ENCODE data around the gene PTGFRN. TPM values are rescaled to one million over a fixed set of nuclear protein-coding genes. Genes with fewer than 3 reads are reported as not detected.

The PTGFRN gene
- total and polyA plus RNA-seq, 2 experiments from 2014 or later: 17.4 to 32.7 TPM

DNA sequence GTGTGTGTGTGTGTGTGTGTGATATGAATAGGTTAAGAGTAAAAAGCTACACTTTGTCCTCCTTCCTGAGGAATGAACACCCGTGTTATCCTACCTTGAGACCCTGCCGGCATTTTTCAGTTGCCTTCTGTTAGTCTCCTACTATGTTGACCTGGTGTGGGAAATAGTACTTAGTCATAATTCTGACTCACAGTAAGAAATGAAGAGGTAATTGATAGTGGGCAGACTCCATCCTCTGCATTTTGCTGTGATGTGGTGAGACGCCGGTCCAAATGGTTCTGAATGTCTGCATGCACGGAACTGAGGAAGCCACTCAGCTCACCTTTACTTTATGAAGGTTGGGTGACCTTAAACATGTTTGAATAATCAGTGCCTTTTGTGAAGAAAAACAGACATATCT lies 104.5 kb downstream of the PTGFRN start (continued):
- TF ChIP-seq, protein P1, sequence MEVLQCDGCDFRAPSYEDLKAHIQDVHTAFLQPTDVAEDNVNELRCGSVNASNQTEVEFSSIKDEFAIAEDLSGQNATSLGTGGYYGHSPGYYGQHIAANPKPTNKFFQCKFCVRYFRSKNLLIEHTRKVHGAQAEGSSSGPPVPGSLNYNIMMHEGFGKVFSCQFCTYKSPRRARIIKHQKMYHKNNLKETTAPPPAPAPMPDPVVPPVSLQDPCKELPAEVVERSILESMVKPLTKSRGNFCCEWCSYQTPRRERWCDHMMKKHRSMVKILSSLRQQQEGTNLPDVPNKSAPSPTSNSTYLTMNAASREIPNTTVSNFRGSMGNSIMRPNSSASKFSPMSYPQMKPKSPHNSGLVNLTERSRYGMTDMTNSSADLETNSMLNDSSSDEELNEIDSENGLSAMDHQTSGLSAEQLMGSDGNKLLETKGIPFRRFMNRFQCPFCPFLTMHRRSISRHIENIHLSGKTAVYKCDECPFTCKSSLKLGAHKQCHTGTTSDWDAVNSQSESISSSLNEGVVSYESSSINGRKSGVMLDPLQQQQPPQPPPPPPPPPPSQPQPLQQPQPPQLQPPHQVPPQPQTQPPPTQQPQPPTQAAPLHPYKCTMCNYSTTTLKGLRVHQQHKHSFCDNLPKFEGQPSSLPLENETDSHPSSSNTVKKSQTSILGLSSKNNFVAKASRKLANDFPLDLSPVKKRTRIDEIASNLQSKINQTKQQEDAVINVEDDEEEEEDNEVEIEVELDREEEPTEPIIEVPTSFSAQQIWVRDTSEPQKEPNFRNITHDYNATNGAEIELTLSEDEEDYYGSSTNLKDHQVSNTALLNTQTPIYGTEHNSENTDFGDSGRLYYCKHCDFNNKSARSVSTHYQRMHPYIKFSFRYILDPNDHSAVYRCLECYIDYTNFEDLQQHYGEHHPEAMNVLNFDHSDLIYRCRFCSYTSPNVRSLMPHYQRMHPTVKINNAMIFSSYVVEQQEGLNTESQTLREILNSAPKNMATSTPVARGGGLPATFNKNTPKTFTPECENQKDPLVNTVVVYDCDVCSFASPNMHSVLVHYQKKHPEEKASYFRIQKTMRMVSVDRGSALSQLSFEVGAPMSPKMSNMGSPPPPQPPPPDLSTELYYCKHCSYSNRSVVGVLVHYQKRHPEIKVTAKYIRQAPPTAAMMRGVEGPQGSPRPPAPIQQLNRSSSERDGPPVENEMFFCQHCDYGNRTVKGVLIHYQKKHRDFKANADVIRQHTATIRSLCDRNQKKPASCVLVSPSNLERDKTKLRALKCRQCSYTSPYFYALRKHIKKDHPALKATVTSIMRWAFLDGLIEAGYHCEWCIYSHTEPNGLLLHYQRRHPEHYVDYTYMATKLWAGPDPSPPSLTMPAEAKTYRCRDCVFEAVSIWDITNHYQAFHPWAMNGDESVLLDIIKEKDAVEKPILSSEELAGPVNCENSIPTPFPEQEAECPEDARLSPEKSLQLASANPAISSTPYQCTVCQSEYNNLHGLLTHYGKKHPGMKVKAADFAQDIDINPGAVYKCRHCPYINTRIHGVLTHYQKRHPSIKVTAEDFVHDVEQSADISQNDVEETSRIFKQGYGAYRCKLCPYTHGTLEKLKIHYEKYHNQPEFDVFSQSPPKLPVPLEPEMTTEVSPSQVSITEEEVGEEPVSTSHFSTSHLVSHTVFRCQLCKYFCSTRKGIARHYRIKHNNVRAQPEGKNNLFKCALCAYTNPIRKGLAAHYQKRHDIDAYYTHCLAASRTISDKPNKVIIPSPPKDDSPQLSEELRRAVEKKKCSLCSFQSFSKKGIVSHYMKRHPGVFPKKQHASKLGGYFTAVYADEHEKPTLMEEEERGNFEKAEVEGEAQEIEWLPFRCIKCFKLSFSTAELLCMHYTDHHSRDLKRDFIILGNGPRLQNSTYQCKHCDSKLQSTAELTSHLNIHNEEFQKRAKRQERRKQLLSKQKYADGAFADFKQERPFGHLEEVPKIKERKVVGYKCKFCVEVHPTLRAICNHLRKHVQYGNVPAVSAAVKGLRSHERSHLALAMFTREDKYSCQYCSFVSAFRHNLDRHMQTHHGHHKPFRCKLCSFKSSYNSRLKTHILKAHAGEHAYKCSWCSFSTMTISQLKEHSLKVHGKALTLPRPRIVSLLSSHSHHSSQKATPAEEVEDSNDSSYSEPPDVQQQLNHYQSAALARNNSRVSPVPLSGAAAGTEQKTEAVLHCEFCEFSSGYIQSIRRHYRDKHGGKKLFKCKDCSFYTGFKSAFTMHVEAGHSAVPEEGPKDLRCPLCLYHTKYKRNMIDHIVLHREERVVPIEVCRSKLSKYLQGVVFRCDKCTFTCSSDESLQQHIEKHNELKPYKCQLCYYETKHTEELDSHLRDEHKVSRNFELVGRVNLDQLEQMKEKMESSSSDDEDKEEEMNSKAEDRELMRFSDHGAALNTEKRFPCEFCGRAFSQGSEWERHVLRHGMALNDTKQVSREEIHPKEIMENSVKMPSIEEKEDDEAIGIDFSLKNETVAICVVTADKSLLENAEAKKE (CRISPR knock-in tag; IDR thresholded peaks at IDR 0.05): no peak
- no peak for TF ChIP-seq NANOG (IDR thresholded peaks at IDR 0.05; ENCODE audit: borderline replicate concordance)
- no peak for TF ChIP-seq EZH2phosphoT487 (IDR thresholded peaks at IDR 0.05; ENCODE audit: unreplicated experiment)
- TF ChIP-seq ETS1 (IDR thresholded peaks at IDR 0.05): no peak
- TF ChIP-seq ZNF114 (CRISPR knock-in tag; IDR thresholded peaks at IDR 0.05): no peak

GRCh38 chr1:117015724-117016123 lies 106.0 kb downstream of the PTGFRN start:
- no peak overlapping the region for H2AFZ ChIP-seq
- no peak overlapping the region for H3K27ac ChIP-seq (ENCODE audit: low read depth)
- ATAC-seq (no peak), DNase-seq (ENCODE audit: low spot score) (no peak)
- Mint-ChIP-seq H3K36me3 (ENCODE audit: low read depth) (no peaks in the 10 kb centered on the region), H3K27me3 (ENCODE audit: insufficient read depth, low read depth, poor library complexity) (peaks cover 2% of the 10 kb centered on the region), H3K4me3 (no peak overlapping the region), H3K4me1 (peaks cover 14% of the 10 kb centered on the region), H3K27ac (peak overlapping the region; percentile 62), H3K9me3 (no peaks in the 10 kb centered on the region)
- H4K20me1 ChIP-seq (replicated peaks; ENCODE audit: insufficient read depth): no peaks in the 10 kb centered on the region
- no peaks in the 10 kb centered on the region for H3K36me3 ChIP-seq (ENCODE audit: insufficient read depth)
- no peak overlapping the region; the same call in 1 of the 2 replicates for H3K4me2 ChIP-seq
- no peak overlapping the region for H3K4me3 ChIP-seq
- no peaks in the 10 kb centered on the region for H3K79me2 ChIP-seq (replicated peaks; ENCODE audit: insufficient read depth)
- H3K27me3 ChIP-seq (ENCODE audit: insufficient read depth): no peaks in the 10 kb centered on the region
- peaks cover 5% of the 10 kb centered on the region; the same call in 1 of the 2 replicates for H3K4me1 ChIP-seq (ENCODE audit: insufficient read depth)
- peaks cover 8% of the 10 kb centered on the region; the same call in 1 of the 2 replicates for H3K9me2 ChIP-seq (ENCODE audit: insufficient read depth)
- no peaks in the 10 kb centered on the region for H3F3A ChIP-seq (replicated peaks; ENCODE audit: low read depth)
- TF ChIP-seq, protein P2, sequence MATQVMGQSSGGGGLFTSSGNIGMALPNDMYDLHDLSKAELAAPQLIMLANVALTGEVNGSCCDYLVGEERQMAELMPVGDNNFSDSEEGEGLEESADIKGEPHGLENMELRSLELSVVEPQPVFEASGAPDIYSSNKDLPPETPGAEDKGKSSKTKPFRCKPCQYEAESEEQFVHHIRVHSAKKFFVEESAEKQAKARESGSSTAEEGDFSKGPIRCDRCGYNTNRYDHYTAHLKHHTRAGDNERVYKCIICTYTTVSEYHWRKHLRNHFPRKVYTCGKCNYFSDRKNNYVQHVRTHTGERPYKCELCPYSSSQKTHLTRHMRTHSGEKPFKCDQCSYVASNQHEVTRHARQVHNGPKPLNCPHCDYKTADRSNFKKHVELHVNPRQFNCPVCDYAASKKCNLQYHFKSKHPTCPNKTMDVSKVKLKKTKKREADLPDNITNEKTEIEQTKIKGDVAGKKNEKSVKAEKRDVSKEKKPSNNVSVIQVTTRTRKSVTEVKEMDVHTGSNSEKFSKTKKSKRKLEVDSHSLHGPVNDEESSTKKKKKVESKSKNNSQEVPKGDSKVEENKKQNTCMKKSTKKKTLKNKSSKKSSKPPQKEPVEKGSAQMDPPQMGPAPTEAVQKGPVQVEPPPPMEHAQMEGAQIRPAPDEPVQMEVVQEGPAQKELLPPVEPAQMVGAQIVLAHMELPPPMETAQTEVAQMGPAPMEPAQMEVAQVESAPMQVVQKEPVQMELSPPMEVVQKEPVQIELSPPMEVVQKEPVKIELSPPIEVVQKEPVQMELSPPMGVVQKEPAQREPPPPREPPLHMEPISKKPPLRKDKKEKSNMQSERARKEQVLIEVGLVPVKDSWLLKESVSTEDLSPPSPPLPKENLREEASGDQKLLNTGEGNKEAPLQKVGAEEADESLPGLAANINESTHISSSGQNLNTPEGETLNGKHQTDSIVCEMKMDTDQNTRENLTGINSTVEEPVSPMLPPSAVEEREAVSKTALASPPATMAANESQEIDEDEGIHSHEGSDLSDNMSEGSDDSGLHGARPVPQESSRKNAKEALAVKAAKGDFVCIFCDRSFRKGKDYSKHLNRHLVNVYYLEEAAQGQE (IDR thresholded peaks at IDR 0.05; ENCODE audit: unreplicated experiment): no peak
